ENCODE measurements around the gene SLC8A1. TPM values are rescaled to one million over a fixed set of nuclear protein-coding genes. Genes with fewer than 3 reads are reported as not detected.

The SLC8A1 gene
- total RNA-seq, 3 donors from 2014 or later = 6.0 to 164 (median 17.0) TPM

- intact Hi-C loops (cut with DNase I, micrococcal nuclease) = no loop called here
- H3K36me3 ChIP-seq (ENCODE audit: low read depth) = no peaks in the 10 kb centered on the region
- TF ChIP-seq, protein P1, sequence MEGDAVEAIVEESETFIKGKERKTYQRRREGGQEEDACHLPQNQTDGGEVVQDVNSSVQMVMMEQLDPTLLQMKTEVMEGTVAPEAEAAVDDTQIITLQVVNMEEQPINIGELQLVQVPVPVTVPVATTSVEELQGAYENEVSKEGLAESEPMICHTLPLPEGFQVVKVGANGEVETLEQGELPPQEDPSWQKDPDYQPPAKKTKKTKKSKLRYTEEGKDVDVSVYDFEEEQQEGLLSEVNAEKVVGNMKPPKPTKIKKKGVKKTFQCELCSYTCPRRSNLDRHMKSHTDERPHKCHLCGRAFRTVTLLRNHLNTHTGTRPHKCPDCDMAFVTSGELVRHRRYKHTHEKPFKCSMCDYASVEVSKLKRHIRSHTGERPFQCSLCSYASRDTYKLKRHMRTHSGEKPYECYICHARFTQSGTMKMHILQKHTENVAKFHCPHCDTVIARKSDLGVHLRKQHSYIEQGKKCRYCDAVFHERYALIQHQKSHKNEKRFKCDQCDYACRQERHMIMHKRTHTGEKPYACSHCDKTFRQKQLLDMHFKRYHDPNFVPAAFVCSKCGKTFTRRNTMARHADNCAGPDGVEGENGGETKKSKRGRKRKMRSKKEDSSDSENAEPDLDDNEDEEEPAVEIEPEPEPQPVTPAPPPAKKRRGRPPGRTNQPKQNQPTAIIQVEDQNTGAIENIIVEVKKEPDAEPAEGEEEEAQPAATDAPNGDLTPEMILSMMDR (IDR thresholded peaks at IDR 0.05) = no peak
- no peak for ATAC-seq
- H3K4me3 ChIP-seq = no peak overlapping the region
- DNase-seq = no peak
- H3K4me1 ChIP-seq (ENCODE audit: low read depth) = peaks cover 15% of the 10 kb centered on the region
- no peaks in the 10 kb centered on the region for H3K9me3 ChIP-seq
These were observed 258.2 kb downstream of the SLC8A1 start for GRCh38 chr2:40193670-40194026.

GRCh38 chr2:40192864-40193669, 258.8 kb downstream of the SLC8A1 start:
- Histone ChIP-seq H3K9me3 (no peaks in the 10 kb centered on the region), H3K4me1 (ENCODE audit: low read depth) (peaks cover 15% of the 10 kb centered on the region), H3K4me3 (no peak overlapping the region), H3K36me3 (ENCODE audit: low read depth) (no peaks in the 10 kb centered on the region)
- ATAC-seq (peak; percentile 58), DNase-seq (no peak)
- intact Hi-C loops (cut with DNase I, micrococcal nuclease) = no loop called here
- TF ChIP-seq, protein P1 (IDR thresholded peaks at IDR 0.05) = no peak

DNA sequence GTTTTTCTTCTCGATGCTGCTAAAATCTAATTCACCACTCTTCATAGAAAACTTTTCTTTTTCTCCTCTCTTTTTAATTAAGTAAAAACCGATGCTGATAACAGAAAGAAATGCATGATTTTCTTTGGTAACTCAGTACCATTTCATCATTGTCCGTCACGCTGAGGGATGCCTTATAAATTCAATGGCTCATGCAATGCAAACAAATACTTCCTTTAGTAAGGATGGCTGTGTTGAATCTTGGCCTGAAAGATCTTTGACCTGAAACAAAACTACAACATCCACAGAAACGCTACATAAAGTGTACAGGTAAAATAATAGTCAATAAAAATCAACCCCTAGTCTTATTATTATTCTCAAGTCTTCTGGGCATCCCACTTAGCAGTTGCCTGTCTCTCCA, 261.4 kb downstream of the SLC8A1 start:
- ATAC-seq (no peak), DNase-seq (no peak)
- intact Hi-C loops (cut with DNase I, micrococcal nuclease) = no loop called here
- Histone ChIP-seq H3K4me1 (ENCODE audit: low read depth) (peaks cover 15% of the 10 kb centered on the region), H3K36me3 (ENCODE audit: low read depth) (no peaks in the 10 kb centered on the region), H3K9me3 (no peaks in the 10 kb centered on the region), H3K4me3 (no peak overlapping the region)
- TF ChIP-seq, protein P1 (IDR thresholded peaks at IDR 0.05) = no peak

GRCh38 chr2:40189881-40190280, 262.0 kb downstream of the SLC8A1 start:
- intact Hi-C loops (cut with DNase I, micrococcal nuclease) = no loop called here
- H3K36me3 ChIP-seq (ENCODE audit: low read depth) = no peaks in the 10 kb centered on the region
- no peaks in the 10 kb centered on the region for H3K9me3 ChIP-seq
- no peak overlapping the region for H3K4me3 ChIP-seq
- DNase-seq = no peak
- peaks cover 15% of the 10 kb centered on the region for H3K4me1 ChIP-seq (ENCODE audit: low read depth)
- TF ChIP-seq, protein P1 (IDR thresholded peaks at IDR 0.05) = no peak
- ATAC-seq = no peak

- no peak for ATAC-seq
- H3K4me3 ChIP-seq = no peak overlapping the region
- intact Hi-C loops (cut with DNase I, micrococcal nuclease) = no loop called here
These were observed 264.8 kb downstream of the SLC8A1 start for GRCh38 chr2:40187054-40187453.

More at GRCh38 chr2:40187054-40187453, 264.8 kb downstream of the SLC8A1 start:
- DNase-seq = no peak
- H3K36me3 ChIP-seq (ENCODE audit: low read depth) = no peaks in the 10 kb centered on the region
- no peaks in the 10 kb centered on the region for H3K9me3 ChIP-seq
- TF ChIP-seq, protein P1 (IDR thresholded peaks at IDR 0.05) = no peak
- no peaks in the 10 kb centered on the region for H3K4me1 ChIP-seq (ENCODE audit: low read depth)
